A673 (cell line): ENCODE data around the gene DAB2IP. TPM values are rescaled to one million over a fixed set of nuclear protein-coding genes. Genes with fewer than 3 reads are reported as not detected.
A peak's percentile ranks its signal among the peaks of the same experiment; 100 is the strongest.

Source experiments
- BruUV-seq: library from RNA; stranded (reverse); fragments of 400-500 nt; replicated peaks from 2 replicates; lab custom pipeline; 2021; lab: Mats Ljungman, UMichigan
- CTCF ChIA-PET: fragments of 300-600 bp; sonication (Branson Sonifier 250); formaldehyde crosslinking; loops from one replicate; lab custom pipeline; 2022; ENCODE audit warnings: antibody characterized with exemption; lab: Charles Lee
- POLR2A ChIA-PET: fragments of 300-600 bp; sonication (Branson Sonifier 250); formaldehyde crosslinking; loops from one replicate; lab custom pipeline; 2022; ENCODE audit warnings: antibody characterized with exemption; ENCODE audit not compliant: low non-redundant PET; lab: Charles Lee
- DNase-seq: peaks from one replicate; pipeline ENCODE4 v3.0.0-alpha.2; 2015; ENCODE audit warnings: low spot score
- H3K27ac ChIP-seq: fragments of 200-600 bp; sonication (generic); 2 replicates; pipeline ENCODE4 v1.5.1; 2016; ENCODE audit warnings: mixed run types, low read depth, mild to moderate bottlenecking, mixed read lengths, antibody characterized with exemption, low read length; ENCODE audit not compliant: poor library complexity, severe bottlenecking
- H3K27me3 ChIP-seq: fragments of 200-600 bp; sonication (generic); replicated peaks from 2 replicates; pipeline ENCODE4 v1.6.1; 2017; ENCODE audit warnings: mixed run types, low read depth, mild to moderate bottlenecking, mixed read lengths, antibody characterized with exemption, low read length; ENCODE audit not compliant: insufficient read depth, poor library complexity
- H3K36me3 ChIP-seq: fragments of 200-600 bp; sonication (generic); 2 replicates; pipeline ENCODE4 v1.6.1; 2016; ENCODE audit warnings: mixed run types, mild to moderate bottlenecking, mixed read lengths, antibody characterized with exemption, low read length; ENCODE audit not compliant: insufficient read depth, poor library complexity, severe bottlenecking
- H3K4me1 ChIP-seq: fragments of 200-600 bp; sonication (generic); 2 replicates; pipeline ENCODE4 v1.6.1; 2017; ENCODE audit warnings: mixed run types, mild to moderate bottlenecking, mixed read lengths, antibody characterized with exemption, low read length; ENCODE audit not compliant: insufficient read depth, poor library complexity, severe bottlenecking
- H3K4me3 ChIP-seq: fragments of 200-600 bp; sonication (generic); 2 replicates; pipeline ENCODE4 v1.5.1; 2016; ENCODE audit warnings: low read depth, mixed run types, mild to moderate bottlenecking, mixed read lengths, low read length; ENCODE audit not compliant: poor library complexity, severe bottlenecking
- H3K9me3 ChIP-seq: fragments of 200-600 bp; sonication (generic); 2 replicates; pipeline ENCODE4 v1.6.1; 2016; ENCODE audit warnings: mixed run types, low read depth, mild to moderate bottlenecking, mixed read lengths, antibody characterized with exemption, low read length; ENCODE audit not compliant: poor library complexity, severe bottlenecking
- CTCF ChIP-seq: fragments of 300-800, 200-600 bp; sonication (generic); conservative IDR thresholded peaks from 2 replicates; pipeline ENCODE4 v1.5.1; 2017; ENCODE audit warnings: low read depth, mild to moderate bottlenecking, antibody characterized with exemption, low read length, moderate library complexity, mixed read lengths
- EZH2 ChIP-seq: fragments of 200-600 bp; sonication (generic); IDR thresholded peaks from 2 replicates; pipeline ENCODE4 v1.6.1; 2017; ENCODE audit warnings: borderline replicate concordance, low read depth, mild to moderate bottlenecking, mixed read lengths, antibody characterized with exemption, low read length; ENCODE audit not compliant: poor library complexity, severe bottlenecking
- intact Hi-C: fragments of 100-400 bp; cut with micrococcal nuclease; formaldehyde crosslinking; loops from one replicate; pipeline ENCODE4 v1.10.0; 2022; ENCODE audit not compliant: unreplicated experiment
- total RNA-seq: library from RNA; stranded (reverse); gene quantifications from 2 replicates; pipeline ENCODE4 v1.2.3, GENCODE V29; 2021

Gene DAB2IP
- total RNA-seq, 1 experiment from 2014 or later: 34.5 TPM

GRCh38 chr9:121604654-121605053 lies 46.8 kb upstream of the DAB2IP start:
- DNase-seq: no peak
- Histone ChIP-seq H3K9me3 (no peaks in the 10 kb centered on the region), H3K4me3 (no peak overlapping the region), H3K4me1 (peaks cover 10% of the 10 kb centered on the region), H3K27me3 (peaks cover 27% of the 10 kb centered on the region), H3K36me3 (no peaks in the 10 kb centered on the region), H3K27ac (no peak overlapping the region)
- BruUV-seq: no TSS peak
- ChIA-PET CTCF (interaction anchor here (0.8 kb wide), 1 partner anchor 59 kb away, joined by 5 read pairs; no protein-coding TSS in a partner anchor), POLR2A (no interaction called here)
- intact Hi-C loops: no loop called here
- TF ChIP-seq EZH2 (no peak), CTCF (no peak)

- H3K4me1 ChIP-seq: peaks cover 12% of the 10 kb centered on the region
- no peak for TF ChIP-seq EZH2
- TF ChIP-seq CTCF: no peak
- BruUV-seq: no TSS peak
- peak; percentile 68 for DNase-seq
- H3K36me3 ChIP-seq: no peaks in the 10 kb centered on the region
- intact Hi-C loops: no loop called here
- ChIA-PET CTCF (no interaction called here), POLR2A (interaction anchor here (0.6 kb wide), 1 partner anchor 414 kb away, joined by 3 read pairs; no protein-coding TSS in a partner anchor)
- H3K27ac ChIP-seq: no peak overlapping the region
- peak overlapping the region; percentile 0 for H3K4me3 ChIP-seq
- peaks cover 23% of the 10 kb centered on the region for H3K27me3 ChIP-seq
- no peaks in the 10 kb centered on the region for H3K9me3 ChIP-seq
Observed at GRCh38 chr9:121607434-121608167, 43.8 kb upstream of the DAB2IP start.

GRCh38 chr9:121608168-121608853 lies 43.1 kb upstream of the DAB2IP start:
- no peak for TF ChIP-seq EZH2
- TF ChIP-seq CTCF: no peak
- POLR2A ChIA-PET: interaction anchor here (0.6 kb wide), 1 partner anchor 414 kb away, joined by 3 read pairs; no protein-coding TSS in a partner anchor
- BruUV-seq: no TSS peak
- no peaks in the 10 kb centered on the region for H3K9me3 ChIP-seq
- H3K4me3 ChIP-seq: peak overlapping the region; percentile 0
- H3K4me1 ChIP-seq: peaks cover 19% of the 10 kb centered on the region
- H3K27me3 ChIP-seq: peaks cover 24% of the 10 kb centered on the region
- intact Hi-C loops: no loop called here
- no peaks in the 10 kb centered on the region for H3K36me3 ChIP-seq
- H3K27ac ChIP-seq: no peak overlapping the region
- CTCF ChIA-PET: no interaction called here
- no peak for DNase-seq
